Measurements from ENCODE around the gene DPP6.

DNA sequence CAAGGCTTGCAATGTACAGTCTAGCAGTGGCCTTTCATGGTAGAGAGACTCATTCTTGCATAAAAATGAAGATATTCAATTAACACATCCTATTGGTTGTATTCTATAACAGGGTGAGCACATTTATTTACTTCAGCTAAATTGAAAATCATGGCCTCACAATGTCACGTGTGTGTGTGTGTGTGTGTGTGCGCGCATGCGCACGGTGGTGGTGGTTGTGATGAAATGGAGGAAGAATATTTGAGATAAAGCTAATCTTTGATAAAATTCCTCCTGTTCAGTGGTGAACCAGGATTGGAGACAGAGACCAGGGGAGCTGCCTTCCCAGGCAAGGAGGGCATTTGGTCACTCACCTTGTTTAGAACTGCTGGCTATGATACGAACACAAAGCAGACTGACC lies 199.8 kb downstream of the DPP6 start:
- TF ChIP-seq EZH2 (IDR thresholded peaks at IDR 0.05; ENCODE audit: low read depth, low read length, severe bottlenecking) (no peak), SP2 (IDR thresholded peaks at IDR 0.05; ENCODE audit: low read length) (no peak)
